ENCODE measurements around the gene PDE8A. TPM values are rescaled to one million over a fixed set of nuclear protein-coding genes. Genes with fewer than 3 reads are reported as not detected.

PDE8A gene
- total RNA-seq, 2 experiments from 2014 or later, result 12.6 to 12.8 TPM

DNA sequence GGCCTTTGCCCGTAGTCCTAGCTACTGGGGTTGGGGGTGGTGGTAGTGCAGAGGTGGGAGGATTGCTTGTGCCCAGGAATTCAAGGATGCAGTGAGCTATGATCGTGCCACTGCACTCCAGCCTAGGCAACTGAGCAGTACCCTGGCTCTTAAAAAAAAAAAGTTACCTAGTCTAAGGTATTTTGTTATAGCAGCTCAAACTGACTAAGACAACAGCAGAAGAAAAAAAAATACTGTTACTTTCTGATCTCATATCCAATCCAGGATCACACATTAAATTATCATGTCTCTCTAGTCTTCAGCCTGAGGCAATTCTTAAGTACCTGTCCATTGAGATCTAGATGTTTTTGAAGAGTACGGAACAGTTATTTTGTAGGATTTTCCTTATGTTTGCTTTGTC, 39.8 kb downstream of the PDE8A start:
- Mint-ChIP-seq H3K9me3 (ENCODE audit: insufficient read depth) (no peaks in the 10 kb centered on the region), H3K36me3 (ENCODE audit: low read depth) (no peaks in the 10 kb centered on the region), H3K27ac (no peak overlapping the region), H3K4me3 (no peak overlapping the region), H3K4me1 (ENCODE audit: low read depth) (peaks cover 11% of the 10 kb centered on the region), H3K27me3 (ENCODE audit: low read depth) (no peaks in the 10 kb centered on the region)
- no peak for DNase-seq
- ChIA-PET POLR2A (no interaction called here), CTCF (interaction anchor here (1.5 to 1.9 kb wide), 2 partner anchors 23 to 93 kb away, joined by 4 to 5 read pairs; no protein-coding TSS in a partner anchor)
- ATAC-seq, result no peak

GRCh38 chr15:85022860-85023403, 41.3 kb downstream of the PDE8A start:
- H3K9me3 Mint-ChIP-seq (ENCODE audit: insufficient read depth), result no peaks in the 10 kb centered on the region
- no peak overlapping the region for H3K4me3 Mint-ChIP-seq
- POLR2A ChIA-PET, result no interaction called here
- ATAC-seq (no peak), DNase-seq (no peak)
- no peaks in the 10 kb centered on the region for H3K27me3 Mint-ChIP-seq (ENCODE audit: low read depth)
- CTCF ChIA-PET, result interaction anchor here (1.5 to 1.9 kb wide), 2 partner anchors 21 to 95 kb away, joined by 4 to 5 read pairs; no protein-coding TSS in a partner anchor
- H3K4me1 Mint-ChIP-seq (ENCODE audit: low read depth), result peaks cover 21% of the 10 kb centered on the region
- no peaks in the 10 kb centered on the region for H3K36me3 Mint-ChIP-seq (ENCODE audit: low read depth)
- no peak overlapping the region for H3K27ac Mint-ChIP-seq

DNA sequence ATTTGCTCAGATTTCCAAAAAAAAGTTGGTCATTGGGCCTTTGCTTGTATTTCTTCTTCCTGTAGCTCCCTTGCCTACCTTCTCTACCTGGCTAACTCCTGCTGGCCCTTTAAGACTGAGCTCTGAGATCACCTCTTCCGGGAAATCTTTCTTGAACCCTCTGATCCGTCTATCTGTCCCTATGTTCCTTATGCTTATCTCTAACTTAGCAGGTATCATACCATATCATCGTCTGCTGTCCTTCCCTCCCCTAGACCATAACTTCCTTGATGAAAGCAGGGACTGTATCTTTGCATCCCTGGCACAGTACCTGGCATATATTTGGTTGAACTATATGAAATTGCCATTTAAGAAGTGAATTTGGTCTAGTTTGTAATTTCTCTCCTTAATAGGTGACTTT, 42.3 kb downstream of the PDE8A start:
- Mint-ChIP-seq H3K4me3 (no peak overlapping the region), H3K27me3 (ENCODE audit: low read depth) (no peaks in the 10 kb centered on the region), H3K9me3 (ENCODE audit: insufficient read depth) (no peaks in the 10 kb centered on the region), H3K4me1 (ENCODE audit: low read depth) (peaks cover 28% of the 10 kb centered on the region), H3K36me3 (ENCODE audit: low read depth) (no peaks in the 10 kb centered on the region), H3K27ac (no peak overlapping the region)
- ATAC-seq (no peak), DNase-seq (no peak)
- ChIA-PET CTCF (interaction anchor here (1.7 kb wide), 1 partner anchor 20 kb away, joined by 3 read pairs; no protein-coding TSS in a partner anchor), POLR2A (no interaction called here)

GRCh38 chr15:85024509-85025336, 43.1 kb downstream of the PDE8A start:
- ChIA-PET POLR2A (no interaction called here), CTCF (interaction anchor here (1.7 kb wide), 1 partner anchor 19 kb away, joined by 3 read pairs; no protein-coding TSS in a partner anchor)
- H3K4me1 Mint-ChIP-seq (ENCODE audit: low read depth), result peaks cover 35% of the 10 kb centered on the region
- no peak overlapping the region for H3K4me3 Mint-ChIP-seq
- H3K27me3 Mint-ChIP-seq (ENCODE audit: low read depth), result no peaks in the 10 kb centered on the region
- no peaks in the 10 kb centered on the region for H3K36me3 Mint-ChIP-seq (ENCODE audit: low read depth)
- H3K9me3 Mint-ChIP-seq (ENCODE audit: insufficient read depth), result no peaks in the 10 kb centered on the region
- no peak for ATAC-seq
- no peak for DNase-seq
- H3K27ac Mint-ChIP-seq, result no peak overlapping the region

GRCh38 chr15:85025516-85026251, 44.0 kb downstream of the PDE8A start:
- POLR2A ChIA-PET, result no interaction called here
- DNase-seq, result no peak
- peaks cover 42% of the 10 kb centered on the region for H3K4me1 Mint-ChIP-seq (ENCODE audit: low read depth)
- no peaks in the 10 kb centered on the region for H3K36me3 Mint-ChIP-seq (ENCODE audit: low read depth)
- CTCF ChIA-PET, result interaction anchor here (1.7 kb wide), 1 partner anchor 18 kb away, joined by 3 read pairs; no protein-coding TSS in a partner anchor
- ATAC-seq, result no peak
- H3K27me3 Mint-ChIP-seq (ENCODE audit: low read depth), result no peaks in the 10 kb centered on the region
- no peaks in the 10 kb centered on the region for H3K9me3 Mint-ChIP-seq (ENCODE audit: insufficient read depth)
- H3K27ac Mint-ChIP-seq, result no peak overlapping the region
- no peak overlapping the region for H3K4me3 Mint-ChIP-seq

DNA sequence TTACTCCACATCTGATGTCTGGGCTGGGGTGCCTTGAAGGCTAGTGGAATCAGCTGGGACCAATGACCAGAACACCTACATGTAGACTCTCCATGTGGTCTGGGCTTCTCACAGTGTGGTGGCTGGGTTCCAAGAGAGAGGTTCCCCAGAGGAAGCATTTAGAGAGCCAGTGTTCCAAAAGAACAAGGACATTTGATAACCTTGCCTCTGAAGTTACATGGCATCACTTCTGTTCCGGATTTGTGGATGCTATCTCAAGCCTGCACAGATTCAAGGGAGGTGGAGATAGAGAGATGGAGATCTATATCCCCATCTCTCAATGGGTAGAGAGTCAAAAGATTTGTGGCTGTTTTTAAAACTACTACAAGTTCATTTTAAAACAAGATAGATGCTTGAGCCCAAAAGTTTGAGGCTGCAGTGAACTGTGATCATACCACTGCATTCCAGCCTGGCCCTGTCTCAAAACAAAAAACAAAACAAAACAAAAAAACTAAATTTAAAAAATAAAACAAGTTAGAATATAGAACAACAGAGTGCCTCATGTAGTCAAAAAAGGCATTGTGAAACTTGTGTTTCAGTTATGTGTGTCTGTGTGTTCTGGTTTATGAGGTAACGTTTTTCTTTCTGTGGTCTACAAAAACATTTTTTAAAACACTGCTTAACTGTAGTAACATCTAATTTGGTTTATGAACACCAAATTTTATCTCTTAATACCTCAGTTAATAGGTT, 44.8 kb downstream of the PDE8A start:
- Mint-ChIP-seq H3K9me3 (ENCODE audit: insufficient read depth) (no peaks in the 10 kb centered on the region), H3K4me1 (ENCODE audit: low read depth) (peaks cover 47% of the 10 kb centered on the region), H3K36me3 (ENCODE audit: low read depth) (no peaks in the 10 kb centered on the region), H3K27ac (no peak overlapping the region), H3K27me3 (ENCODE audit: low read depth) (no peaks in the 10 kb centered on the region), H3K4me3 (no peak overlapping the region)
- DNase-seq (no peak), ATAC-seq (no peak)
- ChIA-PET CTCF (no interaction called here), POLR2A (no interaction called here)

GRCh38 chr15:85027033-85027380, 45.4 kb downstream of the PDE8A start:
- DNase-seq, result no peak
- ChIA-PET CTCF (no interaction called here), POLR2A (no interaction called here)
- Mint-ChIP-seq H3K36me3 (ENCODE audit: low read depth) (no peaks in the 10 kb centered on the region), H3K27ac (no peak overlapping the region), H3K9me3 (ENCODE audit: insufficient read depth) (no peaks in the 10 kb centered on the region), H3K4me3 (no peak overlapping the region), H3K27me3 (ENCODE audit: low read depth) (no peaks in the 10 kb centered on the region), H3K4me1 (ENCODE audit: low read depth) (peaks cover 51% of the 10 kb centered on the region)
- ATAC-seq, result no peak

- Mint-ChIP-seq H3K27ac (no peak overlapping the region), H3K4me1 (ENCODE audit: low read depth) (peaks cover 53% of the 10 kb centered on the region), H3K9me3 (ENCODE audit: insufficient read depth) (no peaks in the 10 kb centered on the region), H3K4me3 (no peak overlapping the region), H3K36me3 (ENCODE audit: low read depth) (no peaks in the 10 kb centered on the region), H3K27me3 (ENCODE audit: low read depth) (no peaks in the 10 kb centered on the region)
- ATAC-seq (no peak), DNase-seq (no peak)
- POLR2A ChIA-PET, result no interaction called here
- CTCF ChIA-PET, result no interaction called here
These were observed 45.8 kb downstream of the PDE8A start for GRCh38 chr15:85027421-85027820.

DNA sequence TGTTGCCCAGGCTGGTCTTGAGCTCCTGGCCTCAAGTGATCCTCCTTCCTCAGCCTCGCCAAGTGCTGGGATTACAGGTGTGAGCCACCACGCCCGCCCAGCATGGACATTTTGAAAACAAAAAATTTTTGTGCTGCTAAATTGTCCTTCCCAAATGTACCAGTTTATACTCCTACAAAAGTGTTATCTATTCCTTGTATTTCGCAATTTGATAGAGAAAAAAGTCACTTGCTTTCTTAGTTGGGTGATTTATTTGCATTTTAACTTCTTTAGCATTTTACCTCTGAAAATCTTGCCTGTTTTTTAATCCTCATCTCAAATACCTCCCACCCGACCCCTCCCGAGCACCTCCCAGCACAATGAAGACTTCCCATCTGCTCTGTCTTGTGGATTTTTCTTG, 46.8 kb downstream of the PDE8A start:
- Mint-ChIP-seq H3K27ac (no peak overlapping the region), H3K4me3 (no peak overlapping the region), H3K4me1 (ENCODE audit: low read depth) (peaks cover 56% of the 10 kb centered on the region), H3K27me3 (ENCODE audit: low read depth) (no peaks in the 10 kb centered on the region), H3K9me3 (ENCODE audit: insufficient read depth) (no peaks in the 10 kb centered on the region), H3K36me3 (ENCODE audit: low read depth) (no peaks in the 10 kb centered on the region)
- DNase-seq (no peak), ATAC-seq (no peak)
- ChIA-PET POLR2A (no interaction called here), CTCF (interaction anchor here (2.3 kb wide), 1 partner anchor 16 kb away, joined by 14 read pairs; no protein-coding TSS in a partner anchor)

DNA sequence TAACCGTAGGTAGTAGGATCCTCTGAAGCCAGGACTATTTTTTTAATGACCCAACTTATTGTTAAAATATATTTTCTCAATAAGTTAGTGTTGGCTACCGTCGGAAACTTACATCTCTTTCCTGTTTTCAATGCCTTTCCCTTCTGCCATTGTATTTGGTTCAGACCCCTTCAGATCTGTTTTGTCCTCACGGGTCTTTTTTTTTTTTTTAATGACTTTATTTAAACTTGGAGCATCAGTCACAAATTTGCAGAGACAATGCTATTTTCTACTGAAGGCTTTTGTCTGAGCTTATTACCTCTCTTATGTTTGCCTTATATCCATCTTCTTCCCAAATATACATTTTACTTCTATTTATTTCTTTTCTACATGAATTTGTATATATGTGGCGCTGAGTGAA, 47.6 kb downstream of the PDE8A start:
- H3K27me3 Mint-ChIP-seq (ENCODE audit: low read depth), result no peaks in the 10 kb centered on the region
- peaks cover 56% of the 10 kb centered on the region for H3K4me1 Mint-ChIP-seq (ENCODE audit: low read depth)
- H3K9me3 Mint-ChIP-seq (ENCODE audit: insufficient read depth), result no peaks in the 10 kb centered on the region
- no peaks in the 10 kb centered on the region for H3K36me3 Mint-ChIP-seq (ENCODE audit: low read depth)
- ATAC-seq, result no peak
- POLR2A ChIA-PET, result no interaction called here
- CTCF ChIA-PET, result interaction anchor here (2.3 kb wide), 1 partner anchor 15 kb away, joined by 14 read pairs; no protein-coding TSS in a partner anchor
- H3K4me3 Mint-ChIP-seq, result no peak overlapping the region
- no peak for DNase-seq
- H3K27ac Mint-ChIP-seq, result no peak overlapping the region

- no peak for DNase-seq
- Mint-ChIP-seq H3K36me3 (ENCODE audit: low read depth) (no peaks in the 10 kb centered on the region), H3K4me3 (no peak overlapping the region), H3K9me3 (ENCODE audit: insufficient read depth) (no peaks in the 10 kb centered on the region), H3K4me1 (ENCODE audit: low read depth) (peaks cover 52% of the 10 kb centered on the region), H3K27ac (peak overlapping the region; percentile 43), H3K27me3 (ENCODE audit: low read depth) (no peaks in the 10 kb centered on the region)
- POLR2A ChIA-PET, result no interaction called here
- peak; percentile 59 for ATAC-seq
- CTCF ChIA-PET, result interaction anchor here (1.9 kb wide), 1 partner anchor 14 kb away, joined by 10 read pairs; no protein-coding TSS in a partner anchor
These were observed 48.8 kb downstream of the PDE8A start for GRCh38 chr15:85030301-85030929.

Measured in activated CD8-positive, alpha-beta T cell treated with anti-CD3 and anti-CD28 coated beads, Interleukin-2, amount 10 ng/mL, durations not matched to agents 7 days and 5 days (primary cell).